Body of pancreas (tissue), 4 donors: Measurements from ENCODE around the gene ZMYND15.

Source experiments
- CTCF ChIP-seq, 7 experiments: fragments of 450-650 bp in 4 of 7; fragments of 200-600 bp in 3 of 7; sonication (generic) in 3 of 7; IDR thresholded peaks; one replicate each; pipeline ENCODE4 v1.5.1; 2016 to 2019; ENCODE audit warnings: antibody characterized with exemption in 7 of 7
- POLR2A ChIP-seq, 3 donors: fragments of 450-650 bp; IDR thresholded peaks; one replicate each; pipeline ENCODE4 v1.6.1; 2016; ENCODE audit warnings: antibody characterized with exemption in 3 of 3, mild to moderate bottlenecking in 2 of 3

- TF ChIP-seq CTCF (IDR thresholded peaks at IDR 0.05) (no peak), POLR2A (IDR thresholded peaks at IDR 0.05) (no peak)
These were observed 40.8 kb downstream of the ZMYND15 start for GRCh38 chr17:4780325-4780955.
